AG09319 (cell line): ENCODE data around the gene ANKDD1B.
"Not testable (repeated sequence)": the region's sequence is repeated elsewhere in the genome, so short reads cannot be mapped to it uniquely, and the experiment has no call there.

Experiments used
- DNase-seq: peaks from one replicate; pipeline ENCODE4 v3.0.0-alpha.2; 2010; ENCODE audit warnings: low read depth; ENCODE audit errors: extremely low read depth
- TF ChIP-seq, protein P1 (sequence below): IDR thresholded peaks from 2 replicates; pipeline ENCODE4 v1.5.1; 2011; ENCODE audit warnings: low read depth, mild to moderate bottlenecking, inconsistent platforms, low read length, moderate library complexity

ANKDD1B gene

DNA sequence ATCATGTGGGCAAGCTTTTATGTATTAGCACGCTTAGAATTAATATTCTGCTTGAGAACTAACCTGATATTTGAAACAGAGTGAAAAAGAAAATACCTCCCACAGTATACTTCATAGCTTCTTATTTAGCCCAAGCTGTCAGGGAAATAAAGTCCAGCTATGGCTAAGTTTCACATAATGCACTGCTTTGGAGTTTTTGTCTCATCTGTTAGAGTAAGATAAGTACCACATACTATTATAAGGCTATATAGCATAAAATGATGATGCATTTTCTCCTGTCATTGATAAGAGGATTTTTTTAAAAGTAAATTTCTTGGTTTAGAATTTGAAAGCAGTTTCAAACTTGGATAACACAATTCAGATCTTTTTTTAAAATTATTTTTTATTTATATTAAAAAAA, 2.4 kb upstream of the ANKDD1B start:
- TF ChIP-seq, protein P1, sequence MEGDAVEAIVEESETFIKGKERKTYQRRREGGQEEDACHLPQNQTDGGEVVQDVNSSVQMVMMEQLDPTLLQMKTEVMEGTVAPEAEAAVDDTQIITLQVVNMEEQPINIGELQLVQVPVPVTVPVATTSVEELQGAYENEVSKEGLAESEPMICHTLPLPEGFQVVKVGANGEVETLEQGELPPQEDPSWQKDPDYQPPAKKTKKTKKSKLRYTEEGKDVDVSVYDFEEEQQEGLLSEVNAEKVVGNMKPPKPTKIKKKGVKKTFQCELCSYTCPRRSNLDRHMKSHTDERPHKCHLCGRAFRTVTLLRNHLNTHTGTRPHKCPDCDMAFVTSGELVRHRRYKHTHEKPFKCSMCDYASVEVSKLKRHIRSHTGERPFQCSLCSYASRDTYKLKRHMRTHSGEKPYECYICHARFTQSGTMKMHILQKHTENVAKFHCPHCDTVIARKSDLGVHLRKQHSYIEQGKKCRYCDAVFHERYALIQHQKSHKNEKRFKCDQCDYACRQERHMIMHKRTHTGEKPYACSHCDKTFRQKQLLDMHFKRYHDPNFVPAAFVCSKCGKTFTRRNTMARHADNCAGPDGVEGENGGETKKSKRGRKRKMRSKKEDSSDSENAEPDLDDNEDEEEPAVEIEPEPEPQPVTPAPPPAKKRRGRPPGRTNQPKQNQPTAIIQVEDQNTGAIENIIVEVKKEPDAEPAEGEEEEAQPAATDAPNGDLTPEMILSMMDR: no peak
- DNase-seq: no peak

DNA sequence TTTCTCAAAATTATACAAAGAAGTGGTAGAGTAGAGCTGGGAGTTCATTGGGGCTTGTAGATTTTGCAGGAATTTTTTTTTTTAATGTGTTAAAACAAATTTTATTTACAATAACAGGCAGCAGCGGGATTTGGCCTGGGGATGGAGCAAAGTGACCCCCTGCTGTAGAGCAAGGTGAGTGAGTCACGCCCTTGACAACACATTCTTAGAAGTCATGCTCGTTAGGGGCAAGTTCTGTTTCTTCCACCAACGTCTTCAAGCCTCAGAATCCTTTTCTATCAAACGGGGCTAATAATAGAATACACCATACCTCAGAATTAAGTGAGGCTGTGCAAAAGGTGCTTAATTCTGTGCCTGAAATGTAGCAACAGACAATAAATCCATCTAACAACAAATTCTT, 1.1 kb upstream of the ANKDD1B start:
- TF ChIP-seq, protein P1: no peak
- DNase-seq: no peak

DNA sequence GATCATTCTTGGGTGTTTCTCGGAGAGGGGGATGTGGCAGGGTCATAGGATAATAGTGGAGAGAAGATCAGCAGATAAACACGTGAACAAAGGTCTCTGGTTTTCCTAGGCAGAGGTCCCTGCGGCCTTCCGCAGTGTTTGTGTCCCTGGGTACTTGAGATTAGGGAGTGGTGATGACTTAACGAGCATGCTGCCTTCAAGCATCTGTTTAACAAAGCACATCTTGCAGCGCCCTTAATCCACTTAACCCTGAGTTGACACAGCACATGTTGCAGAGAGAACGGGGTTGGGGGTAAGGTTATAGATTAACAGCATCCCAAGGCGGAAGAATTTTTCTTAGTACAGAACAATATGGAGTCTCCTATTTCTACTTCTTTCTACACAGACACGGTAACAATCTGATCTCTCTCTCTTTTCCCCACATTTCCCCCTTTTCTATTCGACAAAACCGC, 368 bp upstream of the ANKDD1B start:
- DNase-seq: not testable (repeated sequence)

DNA sequence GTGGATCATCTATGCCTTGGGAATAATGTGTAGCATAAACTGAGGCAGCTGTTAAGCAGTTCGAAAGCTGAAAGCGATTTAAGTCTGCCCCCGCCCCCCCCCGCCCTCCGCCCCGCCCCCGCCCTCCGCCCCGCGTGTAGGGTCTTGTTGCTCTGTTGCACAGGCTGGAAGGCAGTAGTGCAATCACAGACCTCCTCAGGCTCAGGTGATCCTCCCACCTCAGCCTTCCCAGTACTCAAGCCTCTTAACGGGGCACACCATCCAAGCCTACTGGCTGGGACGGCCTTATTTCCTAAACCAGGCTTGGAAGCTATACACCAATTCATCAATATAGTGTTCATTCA, 945 bp downstream of the ANKDD1B start:
- no peak for DNase-seq

DNA sequence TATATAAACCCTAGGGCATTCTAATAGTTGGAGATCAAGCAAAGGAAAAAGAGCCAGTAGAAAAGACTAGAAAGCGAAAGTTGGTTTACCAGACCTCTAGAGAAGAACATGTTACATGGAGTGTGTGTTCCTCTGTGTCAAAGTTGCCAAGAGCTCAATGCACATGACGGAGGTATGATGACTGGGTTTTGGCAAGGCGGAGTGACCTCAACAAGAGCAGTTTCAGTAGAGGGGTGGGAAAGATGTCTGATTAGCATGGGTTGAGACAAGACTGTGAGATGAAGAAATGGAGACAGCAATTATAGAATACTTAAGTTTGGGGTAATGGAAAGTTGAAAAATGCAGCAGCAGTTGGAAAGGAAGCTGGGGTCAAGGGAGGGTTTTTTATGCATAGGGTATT, 1.6 kb downstream of the ANKDD1B start:
- no peak for DNase-seq
- TF ChIP-seq, protein P1: no peak

More for the DNA sequence above, 945 bp downstream of the ANKDD1B start:
- TF ChIP-seq, protein P1: no peak

DNA sequence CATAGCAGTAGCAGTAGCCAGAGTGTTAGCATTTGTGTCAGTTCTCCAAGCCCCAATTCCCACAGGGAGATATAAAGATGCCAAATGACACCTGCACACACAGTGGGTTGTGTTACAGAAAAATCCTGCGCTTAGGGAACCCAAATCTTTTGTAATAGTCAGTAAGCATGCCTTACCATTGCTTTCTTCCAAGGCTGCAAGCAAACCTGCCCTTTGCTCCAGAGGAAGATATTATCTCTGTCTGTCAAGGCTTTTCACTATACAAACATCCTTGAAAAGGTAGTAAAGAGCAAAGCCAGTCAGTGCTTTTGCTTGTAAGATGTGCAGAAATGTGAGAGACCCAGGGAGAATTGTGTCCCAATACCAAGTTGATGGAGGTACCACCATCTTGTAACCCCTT, 2.9 kb downstream of the ANKDD1B start:
- TF ChIP-seq, protein P1: no peak
- no peak for DNase-seq

DNA sequence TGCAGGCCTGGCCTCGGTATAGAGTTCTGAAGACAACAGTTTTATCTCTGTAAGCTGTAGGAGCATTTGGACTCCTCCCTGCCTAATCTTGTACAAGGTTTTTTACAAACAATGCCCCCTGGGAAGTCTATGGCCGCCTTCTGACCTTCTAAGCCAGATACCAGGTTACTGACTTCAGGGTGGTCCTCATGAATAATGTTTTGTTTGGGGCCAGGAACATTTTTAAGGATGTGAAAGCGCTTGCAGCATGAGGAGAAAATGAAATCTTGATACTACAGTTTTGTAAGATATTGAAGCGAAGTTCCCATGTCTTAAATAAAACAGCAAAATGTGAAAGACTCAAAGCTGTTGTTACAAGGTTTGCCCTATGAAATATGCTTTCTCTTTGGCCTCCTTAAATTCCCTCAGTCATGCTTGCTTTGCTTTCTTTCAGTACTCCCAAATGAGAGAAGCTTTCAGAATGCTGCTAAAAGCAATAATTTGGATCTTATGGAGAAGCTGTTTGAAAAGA, 5.2 kb downstream of the ANKDD1B start:
- DNase-seq: no peak

More for the DNA sequence above, 5.2 kb downstream of the ANKDD1B start:
- TF ChIP-seq, protein P1: no peak
